HEK293 (cell line): ENCODE results near the gene SLC22A13.

Source experiments
- CTCF ChIA-PET: fragments of 350-600 bp; formaldehyde crosslinking; extraction: SDS; loops from one replicate; lab custom pipeline; 2021; ENCODE audit warnings: antibody characterized with exemption; lab: Yijun Ruan, JAX
- POLR2A ChIA-PET: fragments of 300-600 bp; formaldehyde crosslinking; extraction: SDS; loops from one replicate; lab custom pipeline; 2020; ENCODE audit warnings: antibody characterized with exemption, inconsistent platforms; lab: Yijun Ruan, JAX
- H3K27ac ChIP-seq: fragments of 200-500 bp; sonication (Bioruptor generic); 2 replicates; pipeline ENCODE4 v1.5.1; 2014; ENCODE audit warnings: low read depth, low read length, control low read depth, inconsistent platforms; ENCODE audit errors: extremely low read depth
- H3K36me3 ChIP-seq, 2 experiments: fragments of 200-500 bp in 1 of 2; sonication (Bioruptor generic) in 1 of 2; 1 replicate in 1 of 2; 2 replicates in 1 of 2; pipeline ENCODE4 v1.5.1; 2014 to 2017; ENCODE audit warnings: inconsistent platforms in 2 of 2, low read length in 2 of 2; ENCODE audit not compliant: control insufficient read depth in 2 of 2, insufficient read depth in 1 of 2
- H3K4me1 ChIP-seq: fragments of 200-500 bp; sonication (Bioruptor generic); 2 replicates; pipeline ENCODE4 v1.5.1; 2014; ENCODE audit warnings: mild to moderate bottlenecking, low read length, inconsistent platforms; ENCODE audit not compliant: control insufficient read depth, insufficient read depth
- H3K4me3 ChIP-seq: 2 replicates; pipeline ENCODE4 v1.5.1; 2011; ENCODE audit warnings: low read depth, mild to moderate bottlenecking, control low read depth, low read length, moderate library complexity
- H3K9me3 ChIP-seq: fragments of 200-500 bp; sonication (Bioruptor generic); 2 replicates; pipeline ENCODE4 v1.5.1; 2014; ENCODE audit warnings: low read depth, low read length, inconsistent platforms; ENCODE audit not compliant: control insufficient read depth, insufficient read depth
- HOXD13 ChIP-seq: sonication (generic); formaldehyde crosslinking; IDR thresholded peaks from 2 replicates; pipeline ENCODE4 v1.8.0; 2022; ENCODE audit warnings: missing genetic modification reagents, borderline replicate concordance
- TRIM28 ChIP-seq: IDR thresholded peaks from 2 replicates; pipeline ENCODE4 v1.6.1; 2011; ENCODE audit warnings: low read length, control low read depth, borderline replicate concordance
- ZBTB21 ChIP-seq: fragments of 450-650 bp; formaldehyde crosslinking; IDR thresholded peaks from 2 replicates; pipeline ENCODE4 v1.5.1; 2017; ENCODE audit warnings: missing biosample characterization, missing genetic modification characterization
- ZBTB7A ChIP-seq: fragments of 450-650 bp; formaldehyde crosslinking; IDR thresholded peaks from 2 replicates; pipeline ENCODE4 v1.5.1; 2016; ENCODE audit warnings: low read depth, missing biosample characterization, missing genetic modification characterization
- ZEB2 ChIP-seq: fragments of 450-650 bp; formaldehyde crosslinking; IDR thresholded peaks from 2 replicates; pipeline ENCODE4 v1.5.1; 2016; ENCODE audit warnings: missing biosample characterization, missing genetic modification characterization
- ZFP37 ChIP-seq: fragments of 450-650 bp; formaldehyde crosslinking; IDR thresholded peaks from 2 replicates; pipeline ENCODE4 v1.5.1; 2016; ENCODE audit warnings: missing biosample characterization, missing genetic modification characterization
- ZFP41 ChIP-seq: fragments of 450-650 bp; formaldehyde crosslinking; IDR thresholded peaks from 2 replicates; pipeline ENCODE4 v1.5.1; 2016; ENCODE audit warnings: missing biosample characterization, missing genetic modification characterization, borderline replicate concordance
- ZIC2 ChIP-seq: fragments of 450-650 bp; formaldehyde crosslinking; IDR thresholded peaks from 2 replicates; pipeline ENCODE4 v1.5.1; 2016; ENCODE audit warnings: missing biosample characterization, missing genetic modification characterization
- ZNF202 ChIP-seq: fragments of 450-650 bp; formaldehyde crosslinking; IDR thresholded peaks from 2 replicates; pipeline ENCODE4 v1.5.1; 2016; ENCODE audit warnings: missing biosample characterization, missing genetic modification characterization, borderline replicate concordance
- ZNF23 ChIP-seq: fragments of 450-650 bp; formaldehyde crosslinking; IDR thresholded peaks from 2 replicates; pipeline ENCODE4 v1.5.1; 2016; ENCODE audit warnings: missing biosample characterization, missing genetic modification characterization, borderline replicate concordance
- ZNF280C ChIP-seq: fragments of 450-650 bp; formaldehyde crosslinking; IDR thresholded peaks from 2 replicates; pipeline ENCODE4 v1.5.1; 2016; ENCODE audit warnings: missing biosample characterization, missing genetic modification characterization
- ZNF394 ChIP-seq: fragments of 450-650 bp; formaldehyde crosslinking; IDR thresholded peaks from 2 replicates; pipeline ENCODE4 v1.5.1; 2016; ENCODE audit warnings: missing biosample characterization, missing genetic modification characterization, mild to moderate bottlenecking, moderate library complexity, borderline replicate concordance
- ZNF426 ChIP-seq: fragments of 450-650 bp; formaldehyde crosslinking; IDR thresholded peaks from 2 replicates; pipeline ENCODE4 v1.5.1; 2017; ENCODE audit warnings: missing biosample characterization, missing genetic modification characterization, mild to moderate bottlenecking, inconsistent platforms, moderate library complexity
- ZNF473 ChIP-seq: fragments of 450-650 bp; formaldehyde crosslinking; IDR thresholded peaks from 2 replicates; pipeline ENCODE4 v1.5.1; 2017; ENCODE audit warnings: missing biosample characterization, missing genetic modification characterization
- ZNF501 ChIP-seq: fragments of 450-650 bp; formaldehyde crosslinking; IDR thresholded peaks from 2 replicates; pipeline ENCODE4 v1.5.1; 2016; ENCODE audit warnings: missing biosample characterization, missing genetic modification characterization
- ZNF544 ChIP-seq: fragments of 450-650 bp; formaldehyde crosslinking; IDR thresholded peaks from 2 replicates; pipeline ENCODE4 v1.5.0; 2017; ENCODE audit warnings: missing biosample characterization, missing genetic modification characterization
- TF ChIP-seq, protein P1 (sequence below): fragments of 450-650 bp; formaldehyde crosslinking; IDR thresholded peaks from 2 replicates; pipeline ENCODE4 v1.5.1; 2016; ENCODE audit warnings: missing biosample characterization, missing genetic modification characterization, borderline replicate concordance
- TF ChIP-seq, protein P2 (sequence below): fragments of 450-650 bp; formaldehyde crosslinking; IDR thresholded peaks from 2 replicates; pipeline ENCODE4 v1.5.1; 2016; ENCODE audit warnings: missing biosample characterization, missing genetic modification characterization
- TF ChIP-seq, protein P3 (sequence below): fragments of 450-650 bp; formaldehyde crosslinking; IDR thresholded peaks from 2 replicates; pipeline ENCODE4 v1.5.1; 2016; ENCODE audit warnings: missing biosample characterization, missing genetic modification characterization

The SLC22A13 gene

DNA sequence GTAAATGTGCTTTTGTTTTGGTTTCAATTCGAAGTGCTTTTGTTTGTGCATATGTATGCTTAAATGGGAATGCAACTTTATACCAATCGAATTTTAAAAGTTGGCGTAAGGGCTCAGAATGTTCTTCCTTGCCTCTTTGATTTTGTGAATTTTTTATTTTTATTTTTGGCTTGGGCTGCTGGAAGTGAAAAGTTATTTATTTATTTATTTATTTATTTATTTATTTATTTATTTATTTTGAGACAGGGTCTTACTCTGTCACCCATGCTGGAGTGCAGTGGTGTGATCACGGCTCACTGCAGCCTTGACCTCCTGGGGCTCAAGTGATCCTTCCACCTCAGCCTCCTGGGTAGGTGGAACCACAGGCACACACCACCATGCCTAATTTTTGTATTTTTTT lies 22.8 kb upstream of the SLC22A13 start (continued):
- TF ChIP-seq ZBTB21 (peak; percentile 63; the same call in 1 of the 2 replicates), ZNF501 (tag by site-specific recombination) (0 out of 2 replicates have a peak, but pooled peaks have one; percentile 36), ZNF394 (peak; percentile 94)
- TF ChIP-seq, protein P1, sequence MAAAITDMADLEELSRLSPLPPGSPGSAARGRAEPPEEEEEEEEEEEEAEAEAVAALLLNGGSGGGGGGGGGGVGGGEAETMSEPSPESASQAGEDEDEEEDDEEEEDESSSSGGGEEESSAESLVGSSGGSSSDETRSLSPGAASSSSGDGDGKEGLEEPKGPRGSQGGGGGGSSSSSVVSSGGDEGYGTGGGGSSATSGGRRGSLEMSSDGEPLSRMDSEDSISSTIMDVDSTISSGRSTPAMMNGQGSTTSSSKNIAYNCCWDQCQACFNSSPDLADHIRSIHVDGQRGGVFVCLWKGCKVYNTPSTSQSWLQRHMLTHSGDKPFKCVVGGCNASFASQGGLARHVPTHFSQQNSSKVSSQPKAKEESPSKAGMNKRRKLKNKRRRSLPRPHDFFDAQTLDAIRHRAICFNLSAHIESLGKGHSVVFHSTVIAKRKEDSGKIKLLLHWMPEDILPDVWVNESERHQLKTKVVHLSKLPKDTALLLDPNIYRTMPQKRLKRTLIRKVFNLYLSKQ (tag by site-specific recombination), result peak; percentile 80

DNA sequence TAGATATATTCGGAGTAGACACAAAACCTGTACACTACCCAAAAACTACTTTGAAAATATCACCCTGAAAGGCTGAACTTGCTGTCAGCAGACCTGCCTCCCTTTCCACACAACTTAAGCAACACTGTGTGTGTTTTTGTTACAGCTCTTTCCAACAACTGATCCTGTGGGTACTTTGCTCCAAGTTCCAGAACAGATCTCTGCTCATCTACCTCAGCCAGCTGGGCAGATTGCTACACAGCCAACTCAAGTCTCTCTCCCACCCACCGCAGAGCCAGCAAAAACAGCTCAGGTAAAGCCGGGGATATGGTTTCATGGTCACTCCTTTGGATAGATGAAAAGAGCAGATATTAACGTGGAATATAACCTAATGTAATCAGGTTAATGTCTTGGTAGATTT lies 19.7 kb upstream of the SLC22A13 start:
- Histone ChIP-seq H3K36me3 (peaks cover 0 to 56% of the 10 kb centered on the region in 2 experiments; a peak in 1 of 3 replicates), H3K9me3 (no peaks in the 10 kb centered on the region), H3K27ac (no peak overlapping the region), H3K4me1 (no peaks in the 10 kb centered on the region), H3K4me3 (no peak overlapping the region)
- ChIA-PET POLR2A (no interaction called here), CTCF (interaction anchor here (0.9 to 2.5 kb wide), 2 partner anchors 128 to 409 kb away, joined by 3 to 11 read pairs; no protein-coding TSS in a partner anchor)
- no peak for TF ChIP-seq ZNF426 (tag by site-specific recombination)
- TF ChIP-seq ZEB2, result no peak
- no peak for TF ChIP-seq ZNF23 (tag by site-specific recombination)
- no peak for TF ChIP-seq ZFP37 (tag by site-specific recombination)
- TF ChIP-seq ZNF544, result no peak
- TF ChIP-seq, protein P2, sequence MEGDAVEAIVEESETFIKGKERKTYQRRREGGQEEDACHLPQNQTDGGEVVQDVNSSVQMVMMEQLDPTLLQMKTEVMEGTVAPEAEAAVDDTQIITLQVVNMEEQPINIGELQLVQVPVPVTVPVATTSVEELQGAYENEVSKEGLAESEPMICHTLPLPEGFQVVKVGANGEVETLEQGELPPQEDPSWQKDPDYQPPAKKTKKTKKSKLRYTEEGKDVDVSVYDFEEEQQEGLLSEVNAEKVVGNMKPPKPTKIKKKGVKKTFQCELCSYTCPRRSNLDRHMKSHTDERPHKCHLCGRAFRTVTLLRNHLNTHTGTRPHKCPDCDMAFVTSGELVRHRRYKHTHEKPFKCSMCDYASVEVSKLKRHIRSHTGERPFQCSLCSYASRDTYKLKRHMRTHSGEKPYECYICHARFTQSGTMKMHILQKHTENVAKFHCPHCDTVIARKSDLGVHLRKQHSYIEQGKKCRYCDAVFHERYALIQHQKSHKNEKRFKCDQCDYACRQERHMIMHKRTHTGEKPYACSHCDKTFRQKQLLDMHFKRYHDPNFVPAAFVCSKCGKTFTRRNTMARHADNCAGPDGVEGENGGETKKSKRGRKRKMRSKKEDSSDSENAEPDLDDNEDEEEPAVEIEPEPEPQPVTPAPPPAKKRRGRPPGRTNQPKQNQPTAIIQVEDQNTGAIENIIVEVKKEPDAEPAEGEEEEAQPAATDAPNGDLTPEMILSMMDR (tag by site-specific recombination), result no peak
- TF ChIP-seq ZNF280C (tag by site-specific recombination), result no peak
- no peak for TF ChIP-seq ZBTB7A (tag by site-specific recombination)
- no peak for TF ChIP-seq ZNF473 (tag by site-specific recombination)
- TF ChIP-seq ZFP41 (tag by site-specific recombination), result no peak
- TF ChIP-seq, protein P3, sequence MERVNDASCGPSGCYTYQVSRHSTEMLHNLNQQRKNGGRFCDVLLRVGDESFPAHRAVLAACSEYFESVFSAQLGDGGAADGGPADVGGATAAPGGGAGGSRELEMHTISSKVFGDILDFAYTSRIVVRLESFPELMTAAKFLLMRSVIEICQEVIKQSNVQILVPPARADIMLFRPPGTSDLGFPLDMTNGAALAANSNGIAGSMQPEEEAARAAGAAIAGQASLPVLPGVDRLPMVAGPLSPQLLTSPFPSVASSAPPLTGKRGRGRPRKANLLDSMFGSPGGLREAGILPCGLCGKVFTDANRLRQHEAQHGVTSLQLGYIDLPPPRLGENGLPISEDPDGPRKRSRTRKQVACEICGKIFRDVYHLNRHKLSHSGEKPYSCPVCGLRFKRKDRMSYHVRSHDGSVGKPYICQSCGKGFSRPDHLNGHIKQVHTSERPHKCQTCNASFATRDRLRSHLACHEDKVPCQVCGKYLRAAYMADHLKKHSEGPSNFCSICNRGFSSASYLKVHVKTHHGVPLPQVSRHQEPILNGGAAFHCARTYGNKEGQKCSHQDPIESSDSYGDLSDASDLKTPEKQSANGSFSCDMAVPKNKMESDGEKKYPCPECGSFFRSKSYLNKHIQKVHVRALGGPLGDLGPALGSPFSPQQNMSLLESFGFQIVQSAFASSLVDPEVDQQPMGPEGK (tag by site-specific recombination), result no peak
- no peak for TF ChIP-seq TRIM28
- TF ChIP-seq ZIC2 (tag by site-specific recombination), result no peak
- no peak for TF ChIP-seq ZNF202 (tag by site-specific recombination)
- no peak for TF ChIP-seq HOXD13 (CRISPR knock-in tag)
